IPS-18c (cell line): Measurements from ENCODE around the gene BANP.
"Not testable (repeated sequence)": the region's sequence is repeated elsewhere in the genome, so short reads cannot be mapped to it uniquely, and the experiment has no call there.

Experiments used
- H3K4me3 ChIP-seq: 2 replicates; pipeline ENCODE4 v1.7.0; 2013; ENCODE audit warnings: low read depth, mild to moderate bottlenecking, low read length, moderate library complexity; ENCODE audit not compliant: insufficient read depth
- H3K9me3 ChIP-seq: one replicate; pipeline ENCODE4 v1.6.1; 2013; ENCODE audit warnings: mild to moderate bottlenecking, low read length, moderate library complexity; ENCODE audit not compliant: control insufficient read depth, insufficient read depth

Gene BANP

GRCh38 chr16:88100801-88101622 lies 149.8 kb downstream of the BANP start:
- not testable (repeated sequence) for H3K9me3 ChIP-seq, H3K4me3 ChIP-seq

GRCh38 chr16:88101623-88102105 lies 150.4 kb downstream of the BANP start:
- not testable (repeated sequence) for H3K9me3 ChIP-seq, H3K4me3 ChIP-seq

GRCh38 chr16:88102597-88102996 lies 151.4 kb downstream of the BANP start:
- no peak overlapping the region for H3K4me3 ChIP-seq
- peaks cover 2% of the 10 kb centered on the region for H3K9me3 ChIP-seq

- H3K4me3 ChIP-seq = no peak overlapping the region
- peaks cover 2% of the 10 kb centered on the region for H3K9me3 ChIP-seq
Observed at GRCh38 chr16:88103011-88103410, 151.8 kb downstream of the BANP start.

GRCh38 chr16:88103581-88104188 lies 152.5 kb downstream of the BANP start:
- Histone ChIP-seq H3K9me3 (peaks cover 2% of the 10 kb centered on the region), H3K4me3 (no peak overlapping the region)

- H3K9me3 ChIP-seq, H3K4me3 ChIP-seq: not testable (repeated sequence)
Observed at GRCh38 chr16:88104363-88104762, 153.1 kb downstream of the BANP start.

DNA sequence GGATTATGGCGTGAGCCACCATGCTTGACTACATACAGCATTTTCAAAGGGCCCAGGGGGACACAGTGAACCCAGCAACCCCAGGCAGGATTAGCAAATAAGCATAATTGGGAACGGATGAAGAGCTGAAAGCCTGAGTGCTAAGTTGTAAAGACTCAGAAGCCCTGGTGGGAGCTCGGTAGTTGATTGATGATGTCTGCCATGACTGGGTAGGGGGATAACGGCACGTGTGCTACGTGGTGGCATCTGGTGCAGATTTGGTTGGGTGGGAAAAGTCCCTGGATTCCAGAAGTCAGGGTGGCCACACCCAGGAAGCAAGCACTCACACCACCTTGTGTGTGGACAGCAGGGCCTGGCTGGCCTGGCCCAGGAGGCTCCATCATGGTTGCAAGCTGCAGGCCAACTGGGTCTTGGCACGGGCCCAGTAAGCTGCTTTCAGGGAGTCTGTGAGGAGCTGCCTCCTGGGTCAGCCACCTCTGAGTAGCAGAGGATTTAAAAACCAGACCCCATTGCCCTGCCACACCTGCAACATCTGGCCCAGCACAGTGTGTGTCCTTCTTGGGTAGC lies 154.4 kb downstream of the BANP start:
- not testable (repeated sequence) for H3K4me3 ChIP-seq, H3K9me3 ChIP-seq

GRCh38 chr16:88106566-88106965 lies 155.3 kb downstream of the BANP start:
- not testable (repeated sequence) for H3K9me3 ChIP-seq, H3K4me3 ChIP-seq

- H3K4me3 ChIP-seq = no peak overlapping the region
- no peaks in the 10 kb centered on the region for H3K9me3 ChIP-seq
Observed at GRCh38 chr16:88108762-88109161, 157.5 kb downstream of the BANP start.

- not testable (repeated sequence) for H3K9me3 ChIP-seq, H3K4me3 ChIP-seq
Observed at GRCh38 chr16:88109726-88110621, 158.7 kb downstream of the BANP start.

- not testable (repeated sequence) for H3K9me3 ChIP-seq, H3K4me3 ChIP-seq
Observed at GRCh38 chr16:88110875-88111494, 159.8 kb downstream of the BANP start.

DNA sequence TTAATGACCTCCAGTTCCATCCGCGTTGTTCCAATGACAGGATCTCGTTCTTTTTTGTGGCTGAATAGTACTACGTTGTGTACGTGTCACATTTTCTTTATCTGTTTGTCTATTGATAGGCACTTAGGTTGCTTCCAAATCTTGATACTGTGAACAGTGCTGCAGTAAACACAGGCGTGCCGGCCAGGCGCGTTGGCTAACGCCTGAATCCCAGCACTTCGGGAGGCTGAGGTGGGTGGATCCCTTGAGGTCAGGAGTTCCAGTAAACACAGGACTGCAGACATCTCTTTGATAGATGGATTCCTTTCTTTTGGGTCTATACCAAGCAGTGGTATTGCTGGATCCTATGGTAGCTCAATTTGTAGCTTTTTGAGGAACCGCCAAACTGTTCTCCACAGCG lies 160.7 kb downstream of the BANP start:
- not testable (repeated sequence) for H3K9me3 ChIP-seq, H3K4me3 ChIP-seq

- no peaks in the 10 kb centered on the region for H3K9me3 ChIP-seq
- H3K4me3 ChIP-seq = no peak overlapping the region
Observed at GRCh38 chr16:88113545-88114045, 162.4 kb downstream of the BANP start.

- not testable (repeated sequence) for H3K9me3 ChIP-seq, H3K4me3 ChIP-seq
Observed at GRCh38 chr16:88114541-88115228, 163.5 kb downstream of the BANP start.

- no peaks in the 10 kb centered on the region for H3K9me3 ChIP-seq
- no peak overlapping the region for H3K4me3 ChIP-seq
Observed at GRCh38 chr16:88116121-88116520, 164.9 kb downstream of the BANP start.

DNA sequence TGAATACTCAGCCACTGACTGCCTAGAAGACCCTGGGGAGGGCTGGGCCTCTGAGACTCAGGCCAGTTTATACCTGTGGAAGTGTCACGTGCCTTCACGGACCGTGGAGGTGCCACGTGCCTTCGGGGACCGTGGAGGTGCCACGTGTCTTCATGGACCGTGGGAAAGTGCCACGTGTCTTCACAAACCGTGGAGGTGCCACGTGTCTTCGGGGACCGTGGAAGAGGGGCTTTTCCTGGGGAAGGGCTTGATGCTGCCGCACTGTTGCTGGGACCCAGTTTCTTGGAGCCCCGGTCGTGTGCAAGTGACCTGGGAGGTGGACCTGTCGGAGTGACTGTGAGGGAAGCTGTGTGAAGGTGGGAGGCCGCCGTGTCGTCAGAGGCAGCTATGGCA lies 166.2 kb downstream of the BANP start:
- H3K9me3 ChIP-seq = no peaks in the 10 kb centered on the region
- no peak overlapping the region for H3K4me3 ChIP-seq
